GM18861 (cell line): Measurements from ENCODE around the gene ATOX1.
A peak's percentile ranks its signal among the peaks of the same experiment; 100 is the strongest.

ENCODE experiments used
- ATAC-seq: cut with Tn5 transposase; IDR thresholded peaks from one replicate; pipeline ENCODE4 v1.9.1; 2021; ENCODE audit not compliant: unreplicated experiment

The ATOX1 gene

DNA sequence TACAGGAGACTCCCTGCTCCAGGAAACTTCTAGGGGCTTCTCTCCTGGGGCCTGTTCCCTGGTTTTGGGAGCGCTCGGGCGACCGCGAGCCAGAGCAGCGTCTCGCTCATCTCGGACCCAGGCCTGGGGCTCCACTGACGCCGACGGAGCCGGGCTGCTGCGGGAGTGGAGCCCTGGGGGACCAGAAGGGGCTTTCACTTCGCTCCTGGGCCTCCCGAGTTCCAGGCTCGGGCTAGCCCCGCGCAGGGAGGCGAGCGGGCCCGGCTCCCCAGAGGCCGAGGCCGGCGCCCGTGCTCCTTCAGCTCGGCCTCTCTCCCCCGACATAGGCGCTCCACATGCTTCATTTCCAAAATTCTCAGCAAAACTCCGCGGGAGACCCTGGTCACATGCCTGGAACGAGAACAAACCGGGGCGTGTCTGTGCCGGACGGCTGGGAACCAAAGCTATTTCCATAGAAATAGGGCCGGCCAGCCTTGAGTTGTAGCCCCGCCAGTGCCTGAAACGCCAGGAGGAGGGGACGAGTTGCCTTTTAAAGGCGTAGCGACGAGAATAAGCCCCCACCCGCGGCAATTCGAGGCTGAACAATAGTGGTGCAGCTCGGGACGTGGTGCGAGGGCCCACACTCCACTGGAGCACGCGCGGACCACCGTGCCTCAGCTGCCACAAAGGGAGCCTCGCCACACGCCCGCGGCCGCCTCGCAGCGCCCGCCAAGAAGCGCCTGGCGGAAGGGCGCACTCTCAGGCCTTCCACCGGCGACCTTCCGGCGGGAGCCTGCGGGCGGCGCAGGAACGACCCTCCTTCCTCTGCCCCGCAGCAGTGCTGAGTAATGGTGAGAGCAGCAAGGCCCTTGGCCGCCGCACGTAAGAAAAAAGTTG lies 12.2 kb upstream of the ATOX1 start:
- ATAC-seq, result peak; percentile 22

DNA sequence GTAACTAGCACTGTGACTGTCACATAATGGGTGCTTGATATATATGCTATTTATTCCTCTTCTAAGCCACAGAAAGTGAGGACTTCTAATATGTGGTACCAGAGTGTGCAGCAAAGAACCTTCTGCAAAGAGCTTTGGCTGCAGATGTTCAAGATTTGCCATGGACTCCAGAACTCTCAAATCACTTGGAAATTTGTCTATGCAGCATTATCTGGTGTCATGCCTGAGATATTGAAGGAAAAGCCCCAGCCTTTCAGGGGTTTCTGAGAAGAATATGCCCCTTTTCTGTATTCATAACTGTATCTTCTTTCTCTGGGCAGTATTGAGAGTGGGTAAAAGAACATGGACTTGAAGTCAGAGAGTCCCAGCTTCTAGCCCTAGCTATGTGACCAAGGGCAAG lies 8.5 kb upstream of the ATOX1 start:
- no peak for ATAC-seq

DNA sequence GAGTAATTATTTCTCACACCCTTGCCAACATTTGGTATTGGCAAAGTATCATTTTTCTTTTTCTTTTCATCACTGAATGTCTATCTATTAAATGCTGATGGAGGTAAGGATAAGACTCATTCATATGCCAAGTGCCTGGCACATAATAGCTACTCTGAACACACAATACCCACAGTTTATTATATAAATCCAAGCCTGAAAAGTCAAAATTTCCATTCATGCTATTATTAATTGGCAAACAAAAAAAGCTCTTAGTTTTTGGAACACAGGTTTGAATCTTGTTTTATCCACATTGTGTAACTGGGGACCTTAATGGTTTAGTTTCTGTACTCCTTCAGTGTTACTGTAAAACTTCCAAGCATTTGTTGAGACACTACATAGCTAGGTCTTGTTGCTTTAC lies 6.4 kb upstream of the ATOX1 start:
- no peak for ATAC-seq

DNA sequence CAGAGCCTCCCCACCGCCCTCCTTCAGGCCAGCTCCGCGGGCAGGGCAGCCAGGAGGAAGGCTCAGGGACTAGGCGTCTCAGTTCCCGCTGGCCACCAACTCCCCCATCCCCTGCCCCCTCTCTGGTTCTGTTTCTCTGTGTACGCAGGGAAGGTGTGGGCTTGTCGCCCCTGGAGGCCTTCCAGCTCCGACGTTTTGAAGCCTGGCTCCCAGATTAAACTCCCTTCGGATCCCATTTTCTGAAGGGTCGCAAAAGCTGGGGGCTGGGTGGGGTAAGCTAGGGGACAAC lies 346 bp downstream of the ATOX1 start:
- ATAC-seq, result no peak

DNA sequence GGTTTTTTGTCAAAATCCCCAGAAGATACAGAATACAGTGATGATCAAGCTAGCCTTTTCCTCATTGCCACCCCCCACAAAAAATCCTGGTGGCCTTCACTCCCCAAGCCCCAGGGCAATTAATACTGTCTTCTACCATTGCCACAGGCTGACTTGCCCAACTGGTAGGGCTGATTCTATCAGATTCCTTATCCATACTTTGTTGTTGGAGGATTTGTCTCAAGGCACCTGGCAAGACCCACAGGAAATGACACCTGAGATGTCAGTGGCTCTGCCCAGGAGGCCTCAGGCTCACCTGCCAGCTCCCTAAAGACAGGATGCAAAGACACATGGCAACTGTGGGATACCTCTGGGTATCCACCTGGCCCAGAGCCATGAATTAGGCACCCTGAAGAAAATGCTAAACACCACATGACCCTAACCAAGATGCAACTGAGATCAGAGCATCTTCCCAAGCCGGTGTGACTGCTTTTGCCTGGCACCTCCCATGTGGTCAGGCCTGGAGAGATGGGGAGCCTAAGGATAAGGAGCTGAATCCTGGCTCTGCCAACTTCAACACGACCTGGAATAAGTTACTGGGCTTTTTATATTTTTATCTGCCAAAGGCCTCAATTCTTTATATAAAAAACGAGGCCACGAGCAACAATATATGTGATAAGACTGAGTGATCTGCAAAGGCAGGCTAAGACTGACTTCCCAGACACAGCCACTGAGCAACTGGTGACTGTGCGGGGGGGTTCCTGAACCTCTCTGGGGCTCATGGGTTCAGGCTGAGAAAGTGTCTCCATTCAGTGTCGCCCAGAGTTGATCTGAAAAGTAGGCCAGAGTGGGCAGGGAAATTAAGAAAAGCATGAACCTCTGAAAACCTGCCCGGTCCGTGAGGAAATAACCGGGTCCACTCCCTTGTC lies 944 bp downstream of the ATOX1 start:
- ATAC-seq, result no peak

DNA sequence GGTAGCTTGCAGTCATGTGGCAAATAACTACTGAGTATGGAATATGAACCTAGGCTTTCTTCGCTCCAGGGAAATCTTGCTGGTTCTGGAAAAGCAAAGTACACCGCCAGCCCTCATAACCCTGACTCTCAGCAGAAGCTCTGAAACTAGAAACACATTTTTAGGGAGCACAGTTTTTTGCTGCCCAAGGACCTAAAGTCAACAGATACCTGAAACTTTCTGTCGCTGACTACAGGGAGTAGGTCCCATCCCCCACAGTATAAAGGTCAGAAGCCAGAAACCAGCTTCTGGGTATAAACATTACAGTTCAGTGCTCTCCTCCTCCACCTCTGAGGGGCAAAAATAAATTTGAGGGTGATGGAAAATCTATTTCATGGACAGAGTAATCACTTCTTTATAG lies 3.0 kb downstream of the ATOX1 start:
- no peak for ATAC-seq

DNA sequence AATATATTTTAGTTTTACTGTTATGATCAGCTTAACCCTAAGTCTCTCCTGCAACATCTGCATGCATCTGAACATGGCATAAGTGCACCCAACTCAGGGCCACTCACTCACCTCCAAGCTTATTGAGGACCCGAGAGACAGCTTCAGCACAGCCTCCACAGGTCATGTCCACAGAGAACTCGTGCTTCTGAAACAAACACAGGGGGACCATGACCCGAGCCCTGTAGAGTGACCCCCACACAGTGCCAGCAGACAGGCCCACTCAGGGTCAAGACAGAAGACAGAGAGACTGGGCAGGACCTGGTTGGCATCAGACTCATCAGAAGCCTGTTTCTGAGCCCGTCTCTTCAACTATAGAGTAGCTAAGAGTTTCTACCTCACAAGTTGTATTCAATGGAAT lies 6.8 kb downstream of the ATOX1 start:
- no peak for ATAC-seq

DNA sequence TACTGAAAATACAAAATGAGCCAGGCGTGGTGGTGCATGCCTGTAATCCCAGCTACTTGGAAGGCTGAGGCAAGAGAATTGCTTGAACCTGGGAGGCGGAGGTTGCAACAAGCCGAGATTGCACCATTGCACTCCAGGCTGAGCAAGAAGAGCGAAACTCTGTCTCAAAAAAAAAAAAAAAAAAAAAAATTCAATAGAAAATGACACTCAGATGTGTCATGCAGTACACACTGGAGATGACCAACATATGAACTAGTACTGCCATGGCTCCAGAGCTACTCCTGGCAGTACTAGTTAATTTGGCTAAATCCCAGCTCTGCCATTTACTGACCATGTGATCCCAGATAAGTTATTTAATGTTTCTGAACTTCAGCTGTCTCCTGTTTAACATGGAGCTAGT lies 7.3 kb downstream of the ATOX1 start:
- no peak for ATAC-seq

DNA sequence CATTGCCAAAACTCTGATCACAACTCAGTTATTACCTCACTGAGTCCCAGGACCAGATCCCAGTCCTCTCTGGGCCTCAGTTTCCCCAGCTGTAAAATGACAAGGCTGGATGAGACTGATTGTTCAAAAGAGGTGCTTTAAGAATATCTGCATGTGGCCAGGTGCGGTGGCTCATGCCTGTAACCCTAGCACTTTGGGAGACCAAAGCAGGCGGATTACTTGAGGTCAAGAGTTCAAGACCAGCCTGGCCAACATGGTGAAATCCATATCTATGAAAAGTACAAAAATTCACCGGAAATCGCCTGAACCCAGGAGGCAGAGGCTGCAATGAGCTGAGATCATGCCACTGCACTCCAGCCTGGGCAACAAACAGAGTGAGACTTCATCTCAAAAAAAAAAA lies 8.3 kb downstream of the ATOX1 start:
- no peak for ATAC-seq

DNA sequence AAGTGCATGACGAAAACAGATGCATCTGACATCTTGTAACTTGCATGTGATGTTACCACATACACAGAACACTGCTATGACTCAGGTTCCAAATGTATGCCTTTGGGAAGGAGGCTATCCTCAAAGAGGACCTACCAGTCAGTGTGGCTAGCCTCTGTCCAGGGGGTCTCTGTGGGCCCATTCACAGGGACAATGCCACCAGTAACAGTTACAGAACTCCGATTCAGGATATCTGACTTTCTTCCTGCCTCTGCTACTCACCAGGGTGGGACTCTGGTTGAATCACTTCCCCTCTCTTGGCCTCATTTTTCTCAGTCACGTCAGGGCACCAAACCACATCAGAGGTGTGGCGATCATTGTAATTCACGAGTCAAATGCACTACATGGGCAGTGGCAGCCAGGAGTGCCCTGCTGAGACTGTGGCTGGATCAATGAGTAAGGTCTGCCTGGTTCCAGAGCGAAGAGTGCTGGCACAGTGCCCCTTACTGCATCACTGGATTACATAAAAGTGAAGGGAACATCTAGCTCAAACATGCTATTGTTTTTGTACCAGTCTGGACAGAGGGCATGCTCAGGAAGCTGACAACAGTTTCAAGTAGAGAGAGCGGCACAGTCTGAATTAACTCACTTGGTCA lies 13.2 kb downstream of the ATOX1 start:
- peak; percentile 60 for ATAC-seq

DNA sequence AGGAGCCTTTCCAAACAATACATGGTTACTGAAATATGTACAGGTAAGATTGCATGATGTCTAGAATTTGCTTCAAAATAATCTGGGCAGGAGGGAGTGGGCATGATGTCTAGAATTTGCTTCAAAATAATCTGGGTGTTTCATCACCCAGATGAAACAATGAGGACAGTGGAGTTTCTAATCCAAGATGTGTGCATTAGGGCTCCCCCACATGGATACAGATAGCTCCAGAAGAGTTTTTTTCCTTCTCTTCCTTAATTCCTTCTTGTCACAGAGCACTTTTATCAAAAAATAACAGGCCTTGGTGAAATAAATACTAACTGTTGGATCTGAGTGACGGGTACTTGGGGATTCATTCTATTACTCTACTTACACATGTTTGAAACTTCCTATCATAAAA lies 14.9 kb downstream of the ATOX1 start:
- ATAC-seq, result no peak

DNA sequence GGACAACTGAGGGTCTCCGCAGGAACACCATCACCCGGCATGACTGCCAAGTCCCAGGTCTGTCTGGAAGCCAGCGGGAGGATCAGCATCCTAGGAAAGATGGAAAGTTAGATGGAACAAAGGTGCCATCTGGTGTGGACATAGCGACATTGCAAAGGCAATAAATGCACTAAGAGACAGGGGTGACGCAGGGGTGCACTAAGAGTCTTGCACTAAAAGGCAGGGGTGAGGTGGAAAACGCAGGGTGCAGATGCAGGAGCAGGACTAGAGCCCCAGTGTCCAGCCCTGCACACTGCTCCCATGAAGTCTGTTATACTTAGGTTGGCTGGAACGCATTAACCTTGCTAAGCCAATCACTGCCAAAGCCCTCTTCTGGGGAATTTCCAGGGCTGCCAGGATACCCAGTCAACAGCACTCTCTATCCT lies 15.5 kb downstream of the ATOX1 start:
- no peak for ATAC-seq

DNA sequence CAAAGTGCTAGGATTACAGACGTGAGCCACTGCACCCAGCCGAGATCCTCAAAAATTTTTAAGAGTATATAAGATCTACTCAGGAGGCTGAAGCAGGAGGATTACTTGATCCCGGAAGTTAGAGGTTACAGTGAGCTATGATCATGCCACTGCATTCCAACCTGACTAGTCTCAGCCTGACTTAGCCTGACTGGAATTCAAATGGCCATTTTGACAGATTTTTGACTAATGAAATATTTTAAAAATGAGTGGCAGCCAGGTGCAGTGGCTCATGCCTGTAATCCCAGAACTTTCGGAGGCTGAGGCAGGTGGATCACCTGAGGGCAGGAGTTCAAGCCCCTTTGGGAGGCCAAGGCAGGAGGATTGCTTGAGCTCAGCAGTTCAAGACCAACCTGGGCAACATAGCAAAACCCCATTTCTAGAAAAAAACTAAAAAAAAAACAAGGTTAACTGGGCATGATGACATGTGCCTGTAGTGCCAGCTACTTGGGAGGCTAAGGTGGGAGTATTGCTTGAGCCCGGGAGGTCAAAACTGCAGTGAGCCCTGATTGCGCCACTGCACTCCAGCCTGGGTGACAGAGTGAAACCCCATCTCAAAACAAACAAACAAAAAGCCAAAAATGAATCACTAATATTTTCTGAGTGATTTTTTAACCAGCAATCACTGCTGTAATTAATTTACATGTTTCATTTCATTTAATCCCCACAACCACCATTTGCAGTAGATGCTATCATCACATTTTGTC lies 16.6 kb downstream of the ATOX1 start:
- ATAC-seq, result no peak

DNA sequence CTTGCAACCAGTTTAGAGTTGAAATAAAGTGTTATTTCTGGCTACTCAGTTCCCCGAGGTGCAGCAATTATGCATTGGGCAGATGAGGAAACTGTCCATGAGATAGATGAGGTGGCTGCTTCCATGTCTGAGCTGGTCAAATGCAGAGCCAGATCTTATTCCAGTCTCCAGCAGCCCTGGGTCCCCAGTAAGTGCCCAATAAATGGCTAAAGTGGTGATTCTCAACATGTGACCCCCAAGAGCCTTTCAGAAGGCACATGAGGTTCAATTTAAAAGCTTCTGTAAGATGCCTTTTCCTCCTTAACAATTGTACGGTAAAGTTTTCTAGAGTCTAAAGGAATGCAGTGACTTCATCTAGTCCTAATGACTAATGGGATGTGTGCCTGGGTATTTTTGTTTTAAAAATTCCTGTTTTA lies 17.5 kb downstream of the ATOX1 start:
- peak; percentile 3 for ATAC-seq

DNA sequence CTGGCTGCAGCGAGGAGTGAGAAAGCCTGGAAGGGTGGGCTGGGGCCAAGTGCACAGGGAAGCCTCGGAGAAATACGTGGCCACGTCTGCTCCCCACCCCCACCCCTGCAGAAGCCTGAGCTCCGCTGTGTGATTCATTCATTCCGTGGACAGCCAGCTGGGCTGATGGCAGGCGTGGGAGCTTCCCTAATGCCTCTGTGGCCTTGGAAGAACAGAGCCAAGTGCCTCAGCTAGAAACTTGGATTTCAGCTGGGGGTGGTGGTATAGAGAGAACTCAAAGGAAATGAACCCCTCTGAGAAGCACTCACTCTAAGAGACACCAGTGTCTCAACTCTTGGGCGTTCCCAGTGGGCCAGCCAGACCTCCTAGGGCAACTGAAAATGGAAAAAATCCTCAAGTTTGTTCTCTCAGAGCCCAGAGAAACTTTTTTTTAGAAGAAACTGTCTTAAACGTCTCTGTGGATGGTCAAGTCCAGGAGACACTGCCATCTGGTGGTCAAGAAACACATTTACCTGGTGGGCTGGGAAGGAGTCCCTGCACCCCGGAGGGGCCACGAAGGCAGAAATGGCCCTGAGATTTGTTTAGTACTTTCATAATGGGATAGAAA lies 18.0 kb downstream of the ATOX1 start:
- peak; percentile 48 for ATAC-seq

DNA sequence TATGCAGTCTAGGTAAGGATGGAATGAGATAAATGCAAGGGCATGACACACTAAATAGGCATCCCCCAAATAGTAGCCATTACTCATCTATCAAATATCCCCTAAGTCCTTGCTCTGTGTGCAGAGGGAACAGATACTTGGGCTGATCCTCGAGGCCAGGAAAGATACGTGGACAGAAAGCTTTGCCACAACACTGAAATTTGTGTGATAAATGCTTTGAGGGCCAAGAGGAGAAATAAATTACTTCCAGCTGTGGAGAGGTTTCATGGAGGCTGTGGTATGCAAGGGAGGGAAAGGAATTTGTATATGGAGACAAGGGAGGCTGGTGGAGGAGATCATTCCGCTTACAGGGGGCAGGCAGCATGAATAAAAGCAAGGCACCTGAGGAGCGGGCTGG lies 18.5 kb downstream of the ATOX1 start:
- ATAC-seq, result no peak

DNA sequence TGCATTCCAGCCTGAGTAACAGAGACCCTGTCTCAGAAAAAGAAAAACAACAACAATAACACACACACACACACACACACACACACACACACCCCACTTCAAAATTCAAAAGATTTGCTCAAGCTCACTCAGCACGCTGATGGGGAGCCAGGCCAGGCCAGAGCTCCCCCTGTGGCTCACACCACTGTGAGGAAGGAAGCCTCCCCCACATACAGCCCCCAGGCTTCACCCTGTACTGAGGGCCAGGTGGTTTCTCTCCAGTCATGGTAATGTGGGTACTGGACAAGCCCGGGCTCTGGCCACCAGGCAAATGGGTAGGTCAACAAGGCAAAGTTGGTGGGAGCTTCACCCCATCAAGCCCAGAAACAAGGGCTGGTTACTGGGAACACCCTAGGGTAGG lies 19.0 kb downstream of the ATOX1 start:
- ATAC-seq, result no peak

DNA sequence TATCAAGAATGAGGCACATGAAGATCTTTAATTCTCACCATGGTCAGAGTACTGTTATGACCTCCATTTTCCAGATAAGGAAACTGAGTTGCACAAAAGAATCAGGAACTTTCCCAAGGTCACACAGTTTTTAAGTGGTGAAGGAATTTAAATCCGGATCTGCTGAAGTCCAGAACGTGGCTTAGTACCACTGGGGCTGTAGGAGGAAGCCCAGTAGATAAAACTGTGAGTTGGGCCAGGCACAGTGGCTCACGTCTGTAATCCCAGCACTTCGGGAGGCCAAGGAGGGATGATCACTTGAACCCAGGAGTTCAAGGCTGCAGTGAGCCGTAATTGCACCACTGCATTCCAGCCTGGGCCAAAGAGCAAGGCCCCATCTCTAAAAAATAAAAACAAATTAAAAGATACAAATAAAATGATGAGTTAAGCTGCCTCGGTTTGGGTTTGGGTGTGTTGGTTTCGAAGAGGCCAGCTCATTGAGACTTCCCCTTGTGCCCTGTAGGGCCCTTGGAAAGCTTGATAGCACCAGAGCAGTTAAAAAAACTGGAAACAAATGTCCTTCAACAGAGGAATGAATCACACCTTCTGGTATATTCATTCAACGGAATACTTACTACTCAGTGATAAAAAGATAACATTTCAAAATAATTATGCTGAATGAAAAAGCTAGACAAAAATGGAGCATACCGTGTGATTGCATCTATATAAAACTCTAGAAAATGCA lies 20.1 kb downstream of the ATOX1 start:
- ATAC-seq, result no peak

DNA sequence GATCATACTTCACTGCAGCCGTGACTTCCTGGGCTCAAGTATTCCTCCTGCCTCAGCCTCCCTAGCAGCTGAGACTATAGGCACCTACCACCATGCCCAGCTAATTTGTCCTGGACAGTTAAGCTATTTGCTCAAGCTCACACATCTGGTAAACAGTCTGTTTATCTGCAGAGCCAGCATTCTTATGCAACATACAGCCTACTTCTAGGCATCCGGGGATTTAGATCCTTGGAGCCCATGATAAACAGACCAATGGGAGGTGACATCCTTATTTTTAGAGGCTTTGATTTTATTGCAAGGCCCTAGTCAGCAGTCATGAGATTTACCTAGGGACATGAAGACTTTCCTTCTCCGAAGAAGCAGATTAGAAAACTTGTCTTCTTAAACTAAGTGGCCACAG lies 21.0 kb downstream of the ATOX1 start:
- ATAC-seq, result no peak

DNA sequence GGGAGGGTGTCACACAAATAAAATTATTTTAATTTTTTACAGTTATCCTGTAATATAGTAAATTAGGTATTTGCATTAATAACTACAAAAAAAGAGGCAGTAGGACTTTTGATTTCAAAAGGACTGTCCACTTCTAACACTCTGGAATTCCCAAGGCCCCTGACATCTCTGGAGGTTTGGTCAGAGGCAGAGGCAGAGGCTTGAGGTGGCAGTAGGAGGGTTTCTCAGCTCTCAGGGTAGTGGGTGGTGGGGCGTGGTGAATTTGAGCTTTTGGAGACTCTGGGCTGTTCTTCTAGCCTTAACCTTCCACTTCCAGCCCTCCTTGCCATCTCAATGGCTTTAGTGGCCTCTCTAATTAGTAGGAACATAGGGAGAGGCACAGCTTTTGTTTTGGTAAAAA lies 22.8 kb downstream of the ATOX1 start:
- ATAC-seq, result no peak
